ENCODE measurements around the gene FOXC1.

The FOXC1 gene

GRCh38 chr6:1609648-1610496 lies at the start of gene FOXC1:
Gene FOXC1 (plus strand): TSS chr6:1609915. CDS start chr6:1610446, 531 bp downstream.
- H3K4me1 Mint-ChIP-seq = peaks cover 57% of the 10 kb centered on the region
- H3K27ac Mint-ChIP-seq = no peak within 1 kb of the TSS
- H3K4me3 Mint-ChIP-seq = peak within 1 kb of the TSS; percentile 70

GRCh38 chr6:1560281-1561058 lies 49.2 kb upstream of the FOXC1 start:
- Mint-ChIP-seq H3K9me3 (no peaks in the 10 kb centered on the region), H3K4me3 (no peak overlapping the region), H3K4me1 (no peaks in the 10 kb centered on the region), H3K27ac (no peak overlapping the region), H3K27me3 (peaks cover 29% of the 10 kb centered on the region), H3K36me3 (ENCODE audit: low read depth) (no peaks in the 10 kb centered on the region)
- no peak for ATAC-seq
- no peak for DNase-seq

More at GRCh38 chr6:1609648-1610496, at the start of gene FOXC1:
- Mint-ChIP-seq H3K36me3 (ENCODE audit: low read depth) (peaks cover 4% of the 10 kb centered on the region), H3K9me3 (no peaks in the 10 kb centered on the region), H3K27me3 (peaks cover 64% of the 10 kb centered on the region)
- ATAC-seq = peak; percentile 39
- no peak for DNase-seq

- Mint-ChIP-seq H3K36me3 (ENCODE audit: low read depth) (no peaks in the 10 kb centered on the region), H3K4me1 (no peaks in the 10 kb centered on the region), H3K27me3 (peaks cover 25% of the 10 kb centered on the region), H3K27ac (no peak overlapping the region), H3K4me3 (no peak overlapping the region), H3K9me3 (no peaks in the 10 kb centered on the region)
- DNase-seq (no peak), ATAC-seq (no peak)
Measured at GRCh38 chr6:1561355-1561754, 48.4 kb upstream of the FOXC1 start.

- no peak overlapping the region for H3K4me3 Mint-ChIP-seq
- H3K27ac Mint-ChIP-seq = no peak overlapping the region
- peaks cover 21% of the 10 kb centered on the region for H3K27me3 Mint-ChIP-seq
- no peaks in the 10 kb centered on the region for H3K36me3 Mint-ChIP-seq (ENCODE audit: low read depth)
- DNase-seq (no peak), ATAC-seq (no peak)
- no peaks in the 10 kb centered on the region for H3K9me3 Mint-ChIP-seq
- H3K4me1 Mint-ChIP-seq = no peaks in the 10 kb centered on the region
Measured at GRCh38 chr6:1562171-1562955, 47.4 kb upstream of the FOXC1 start.

GRCh38 chr6:1569377-1569776 lies 40.3 kb upstream of the FOXC1 start:
- Mint-ChIP-seq H3K4me1 (no peaks in the 10 kb centered on the region), H3K4me3 (no peak overlapping the region), H3K27me3 (peaks cover 5% of the 10 kb centered on the region), H3K27ac (no peak overlapping the region), H3K9me3 (peaks cover 13% of the 10 kb centered on the region), H3K36me3 (ENCODE audit: low read depth) (peaks cover 2% of the 10 kb centered on the region)
- DNase-seq (no peak), ATAC-seq (no peak)

- peaks cover 6% of the 10 kb centered on the region for H3K27me3 Mint-ChIP-seq
- H3K4me1 Mint-ChIP-seq = no peaks in the 10 kb centered on the region
- peaks cover 13% of the 10 kb centered on the region for H3K9me3 Mint-ChIP-seq
- H3K36me3 Mint-ChIP-seq (ENCODE audit: low read depth) = peaks cover 2% of the 10 kb centered on the region
- H3K4me3 Mint-ChIP-seq = no peak overlapping the region
- ATAC-seq = no peak
- H3K27ac Mint-ChIP-seq = no peak overlapping the region
- DNase-seq = no peak
Measured at GRCh38 chr6:1570848-1571247, 38.9 kb upstream of the FOXC1 start.

- H3K4me1 Mint-ChIP-seq = no peaks in the 10 kb centered on the region
- H3K27me3 Mint-ChIP-seq = peaks cover 6% of the 10 kb centered on the region
- H3K9me3 Mint-ChIP-seq = peaks cover 13% of the 10 kb centered on the region
- no peak overlapping the region for H3K4me3 Mint-ChIP-seq
- no peak for DNase-seq
- ATAC-seq = no peak
- peaks cover 2% of the 10 kb centered on the region for H3K36me3 Mint-ChIP-seq (ENCODE audit: low read depth)
- no peak overlapping the region for H3K27ac Mint-ChIP-seq
Measured at GRCh38 chr6:1572892-1573291, 36.8 kb upstream of the FOXC1 start.

- no peak for ATAC-seq
- H3K4me1 Mint-ChIP-seq = no peaks in the 10 kb centered on the region
- H3K27ac Mint-ChIP-seq = no peak overlapping the region
Measured at GRCh38 chr6:1574083-1574761, 35.5 kb upstream of the FOXC1 start.

GRCh38 chr6:1574890-1575209 lies 34.9 kb upstream of the FOXC1 start:
- Mint-ChIP-seq H3K4me1 (no peaks in the 10 kb centered on the region), H3K9me3 (peaks cover 13% of the 10 kb centered on the region), H3K27ac (no peak overlapping the region), H3K4me3 (no peak overlapping the region), H3K27me3 (peaks cover 8% of the 10 kb centered on the region), H3K36me3 (ENCODE audit: low read depth) (peaks cover 2% of the 10 kb centered on the region)
- DNase-seq (no peak), ATAC-seq (no peak)

More at GRCh38 chr6:1574083-1574761, 35.5 kb upstream of the FOXC1 start:
- Mint-ChIP-seq H3K4me3 (no peak overlapping the region), H3K9me3 (peaks cover 13% of the 10 kb centered on the region), H3K27me3 (peaks cover 8% of the 10 kb centered on the region), H3K36me3 (ENCODE audit: low read depth) (peaks cover 2% of the 10 kb centered on the region)
- no peak for DNase-seq

GRCh38 chr6:1575210-1576041 lies 34.3 kb upstream of the FOXC1 start:
- ATAC-seq (no peak), DNase-seq (no peak)
- H3K27ac Mint-ChIP-seq = no peak overlapping the region
- H3K27me3 Mint-ChIP-seq = peaks cover 8% of the 10 kb centered on the region
- H3K9me3 Mint-ChIP-seq = peaks cover 13% of the 10 kb centered on the region
- H3K36me3 Mint-ChIP-seq (ENCODE audit: low read depth) = peaks cover 2% of the 10 kb centered on the region
- no peak overlapping the region for H3K4me3 Mint-ChIP-seq
- no peaks in the 10 kb centered on the region for H3K4me1 Mint-ChIP-seq

- H3K36me3 Mint-ChIP-seq (ENCODE audit: low read depth) = no peaks in the 10 kb centered on the region
- ATAC-seq = no peak
- H3K4me3 Mint-ChIP-seq = no peak overlapping the region
- peaks cover 8% of the 10 kb centered on the region for H3K27me3 Mint-ChIP-seq
- H3K4me1 Mint-ChIP-seq = no peaks in the 10 kb centered on the region
- no peak for DNase-seq
- H3K9me3 Mint-ChIP-seq = peaks cover 6% of the 10 kb centered on the region
- H3K27ac Mint-ChIP-seq = no peak overlapping the region
Measured at GRCh38 chr6:1576166-1576565, 33.5 kb upstream of the FOXC1 start.

- Mint-ChIP-seq H3K27ac (no peak overlapping the region), H3K4me1 (no peaks in the 10 kb centered on the region), H3K36me3 (ENCODE audit: low read depth) (no peaks in the 10 kb centered on the region), H3K4me3 (no peak overlapping the region), H3K9me3 (peaks cover under 1% of the 10 kb centered on the region), H3K27me3 (peaks cover 8% of the 10 kb centered on the region)
- no peak for ATAC-seq
- no peak for DNase-seq
Measured at GRCh38 chr6:1576711-1577110, 33.0 kb upstream of the FOXC1 start.

- H3K4me3 Mint-ChIP-seq = no peak overlapping the region
- no peaks in the 10 kb centered on the region for H3K9me3 Mint-ChIP-seq
- ATAC-seq (no peak), DNase-seq (no peak)
- no peaks in the 10 kb centered on the region for H3K4me1 Mint-ChIP-seq
- no peaks in the 10 kb centered on the region for H3K36me3 Mint-ChIP-seq (ENCODE audit: low read depth)
- H3K27ac Mint-ChIP-seq = no peak overlapping the region
- H3K27me3 Mint-ChIP-seq = peaks cover 9% of the 10 kb centered on the region
Measured at GRCh38 chr6:1577146-1577680, 32.5 kb upstream of the FOXC1 start.
